ENCODE results near the gene COL1A1.

The COL1A1 gene

DNA sequence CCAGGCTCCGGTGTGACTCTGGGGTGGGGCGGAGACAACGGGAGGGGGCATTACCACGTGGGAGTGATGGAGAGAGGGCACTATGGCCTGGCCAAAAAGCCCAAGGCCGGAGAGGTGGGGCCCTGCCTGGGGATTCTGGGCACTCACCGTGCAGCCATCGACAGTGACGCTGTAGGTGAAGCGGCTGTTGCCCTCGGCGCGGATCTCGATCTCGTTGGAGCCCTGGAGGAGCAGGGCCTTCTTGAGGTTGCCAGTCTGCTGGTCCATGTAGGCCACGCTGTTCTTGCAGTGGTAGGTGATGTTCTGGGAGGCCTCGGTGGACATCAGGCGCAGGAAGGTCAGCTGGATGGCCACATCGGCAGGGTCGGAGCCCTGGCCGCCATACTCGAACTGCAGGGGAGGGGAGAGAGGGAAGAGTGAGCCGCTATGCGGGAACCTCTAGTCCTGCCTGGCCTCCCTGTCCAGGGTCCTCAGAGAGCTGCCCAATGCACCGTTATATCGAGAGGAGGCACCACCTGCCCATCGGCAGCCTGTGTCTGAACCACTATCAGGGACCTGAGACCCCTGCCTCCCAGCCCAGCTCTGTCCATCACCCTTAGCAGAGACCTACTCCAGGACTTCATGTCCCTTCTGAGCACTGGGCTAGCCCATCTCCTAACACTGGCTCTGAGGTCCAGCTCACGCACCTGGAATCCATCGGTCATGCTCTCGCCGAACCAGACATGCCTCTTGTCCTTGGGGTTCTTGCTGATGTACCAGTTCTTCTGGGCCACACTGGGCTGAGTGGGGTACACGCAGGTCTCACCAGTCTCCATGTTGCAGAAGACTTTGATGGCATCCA, 15.6 kb downstream of the COL1A1 start:
- DNase-seq: no peak

DNA sequence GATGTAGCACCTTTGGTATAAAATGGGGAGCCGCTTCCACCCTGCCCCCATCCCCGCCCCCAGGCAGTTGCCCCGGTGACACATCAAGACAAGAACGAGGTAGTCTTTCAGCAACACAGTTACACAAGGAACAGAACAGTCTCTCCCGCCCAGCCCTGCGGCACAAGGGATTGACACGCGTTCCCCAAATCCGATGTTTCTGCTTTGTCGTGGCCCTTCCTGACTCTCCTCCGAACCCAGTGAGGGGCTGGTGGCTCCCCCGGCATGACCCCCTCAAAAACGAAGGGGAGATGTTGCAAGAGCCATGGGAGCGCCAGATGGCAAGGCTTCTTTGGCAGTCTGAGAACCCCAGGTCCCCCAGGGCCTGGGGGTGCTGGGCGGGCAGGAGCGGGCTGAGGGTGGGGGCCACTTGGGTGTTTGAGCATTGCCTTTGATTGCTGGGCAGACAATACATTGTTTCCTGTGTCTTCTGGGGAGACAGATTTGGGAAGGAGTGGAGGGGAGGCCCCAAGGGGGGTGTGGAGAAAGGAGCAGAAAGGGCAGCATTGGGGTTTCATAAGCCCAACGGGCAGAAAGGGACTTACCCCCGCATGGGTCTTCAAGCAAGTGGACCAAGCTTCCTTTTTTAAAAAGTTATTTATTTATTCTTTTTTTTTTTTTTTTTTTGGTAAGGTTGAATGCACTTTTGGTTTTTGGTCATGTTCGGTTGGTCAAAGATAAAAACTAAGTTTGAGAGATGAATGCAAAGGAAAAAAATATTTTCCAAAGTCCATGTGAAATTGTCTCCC, 16.6 kb downstream of the COL1A1 start:
- peak; percentile 50 for DNase-seq

DNA sequence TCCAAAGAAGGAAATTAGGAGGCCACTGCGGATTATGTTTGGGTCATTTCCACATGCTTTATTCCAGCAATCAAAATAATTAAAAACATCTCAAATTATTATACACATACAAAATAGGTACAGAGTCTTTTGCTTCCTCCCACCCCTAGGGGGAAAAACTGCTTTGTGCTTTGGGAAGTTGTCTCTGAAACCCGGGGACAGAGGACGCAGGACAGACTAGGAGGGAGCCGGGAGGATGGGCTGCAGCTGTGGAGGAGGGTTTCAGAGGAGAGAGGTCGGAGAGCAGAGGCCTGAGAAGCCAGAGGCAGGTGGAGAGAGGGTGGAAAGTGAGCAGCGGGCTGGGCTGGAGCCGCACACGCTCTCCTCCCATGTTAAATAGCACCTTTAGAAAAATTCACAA, 17.4 kb downstream of the COL1A1 start:
- peak; percentile 20 for DNase-seq

DNA sequence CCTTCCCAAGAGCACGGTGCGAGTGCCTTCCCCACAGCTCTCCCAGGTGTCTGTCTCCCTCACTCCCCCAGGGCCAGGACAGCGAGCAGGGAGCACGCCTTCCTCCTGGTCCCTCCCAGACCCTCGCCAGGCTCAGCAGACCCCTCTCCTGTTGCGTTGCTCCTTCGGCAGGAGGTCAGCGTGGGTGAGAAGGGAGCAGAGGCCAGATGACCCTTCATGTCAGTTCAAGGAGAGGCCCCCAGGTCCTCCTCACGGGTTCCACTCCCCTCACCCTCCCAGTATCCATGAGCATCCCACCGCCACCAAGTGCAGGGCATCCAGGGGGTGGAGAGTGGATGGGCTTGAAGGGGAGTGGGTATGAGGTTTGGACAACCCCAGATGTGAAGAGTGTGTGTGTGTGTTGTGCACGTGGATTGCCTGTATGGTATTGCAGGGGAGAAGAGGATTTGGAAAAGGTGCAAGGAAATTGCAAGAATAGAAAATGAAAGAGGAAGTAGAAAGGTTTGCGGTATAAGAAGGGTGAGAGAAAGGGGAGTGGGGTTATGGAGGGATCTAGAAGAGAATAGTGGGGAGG, 17.9 kb downstream of the COL1A1 start:
- no peak for DNase-seq

DNA sequence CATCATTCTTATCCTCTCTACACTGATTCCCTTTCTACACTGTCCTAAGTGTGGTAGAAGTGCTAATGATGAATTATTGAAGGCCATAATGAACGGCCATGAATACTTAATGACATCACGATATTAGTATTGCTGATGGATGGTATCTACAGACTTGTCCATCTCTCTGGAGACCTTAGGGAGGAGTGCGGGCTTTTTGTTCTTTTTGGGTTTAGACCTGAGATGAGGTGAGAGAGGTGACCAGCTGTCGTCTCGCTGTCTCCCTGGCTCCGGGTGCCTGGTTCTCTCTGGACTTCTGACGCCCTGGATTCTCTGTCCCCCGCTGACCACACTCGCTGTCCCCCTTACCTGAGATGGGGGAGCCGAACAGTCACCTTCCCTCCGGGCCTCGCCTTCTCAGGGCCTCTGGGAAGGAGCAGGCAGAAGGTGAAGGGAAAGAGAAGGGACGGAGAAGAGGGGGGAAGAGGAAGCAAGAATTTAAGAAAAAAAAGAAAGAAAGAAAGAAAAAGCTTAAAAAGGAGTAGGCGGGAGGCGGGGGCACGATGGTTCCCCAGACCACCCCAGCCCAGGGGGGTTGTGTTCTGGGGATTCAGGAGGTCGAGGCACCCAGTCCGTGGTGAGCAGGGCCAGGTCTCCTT, 18.5 kb downstream of the COL1A1 start:
- no peak for DNase-seq

DNA sequence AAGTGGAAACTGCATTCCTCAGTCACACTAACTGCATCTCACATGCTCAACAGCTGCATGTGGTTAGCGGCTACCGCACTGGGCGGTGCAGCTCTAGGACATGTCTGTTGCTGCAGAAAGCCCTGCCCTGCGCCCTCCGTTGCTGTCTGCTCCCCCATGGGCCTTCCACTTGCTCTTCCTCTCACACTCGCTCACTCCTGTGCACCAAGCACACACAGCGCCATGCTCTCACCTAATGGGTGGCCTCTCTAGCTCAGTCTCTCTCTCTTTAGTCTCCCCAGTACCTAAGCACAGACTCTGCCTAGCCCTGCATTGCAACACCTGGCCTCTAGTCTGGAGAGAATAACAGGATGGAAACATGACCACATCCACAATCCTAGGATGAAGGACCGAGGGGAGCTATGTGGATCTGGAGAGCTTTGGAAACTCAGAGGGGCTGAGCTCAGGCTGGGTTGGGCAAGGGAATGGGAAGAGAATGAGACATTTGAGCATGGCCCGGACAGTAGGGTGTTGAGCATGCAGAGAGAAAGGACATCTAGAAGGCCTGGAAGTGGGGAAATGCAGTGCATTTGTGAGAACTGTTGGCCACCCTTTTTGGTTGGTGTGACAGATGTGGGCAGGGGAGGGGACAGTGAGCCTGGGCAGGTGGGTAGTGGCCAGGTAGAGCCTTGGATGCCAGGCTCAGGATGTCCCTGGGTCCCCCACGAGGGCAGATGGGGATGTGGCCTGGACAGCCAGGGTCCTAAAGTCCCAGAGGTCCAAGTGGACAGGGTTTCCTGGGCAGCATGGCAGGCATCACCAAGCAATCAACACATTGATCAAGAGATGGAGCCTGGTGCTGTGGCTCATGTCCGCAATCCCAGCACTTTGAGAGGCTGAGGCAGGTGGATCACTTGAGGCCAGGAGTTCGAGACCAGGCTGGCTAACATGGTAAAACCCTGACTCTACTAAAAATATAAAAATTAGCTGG, 19.6 kb downstream of the COL1A1 start:
- no peak for DNase-seq

DNA sequence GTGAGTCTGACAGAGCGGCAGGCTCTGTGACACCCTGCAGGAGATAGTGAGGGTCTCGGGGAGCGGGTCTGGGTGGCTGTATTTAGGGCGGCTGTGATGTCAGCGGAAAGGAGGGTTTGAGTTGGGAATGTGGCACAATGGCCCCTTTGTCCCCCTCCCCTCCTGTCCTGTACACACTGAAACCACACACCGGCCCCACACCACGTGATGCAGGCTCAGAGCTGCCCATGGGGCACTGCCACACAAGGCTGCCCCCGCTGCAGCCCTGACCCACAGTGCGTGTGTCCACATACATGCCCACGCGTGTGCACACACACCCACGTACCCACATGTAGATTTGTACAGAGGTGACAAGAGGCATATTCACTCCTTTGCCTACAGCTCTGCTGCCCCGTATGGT, 20.3 kb downstream of the COL1A1 start:
- no peak for DNase-seq

DNA sequence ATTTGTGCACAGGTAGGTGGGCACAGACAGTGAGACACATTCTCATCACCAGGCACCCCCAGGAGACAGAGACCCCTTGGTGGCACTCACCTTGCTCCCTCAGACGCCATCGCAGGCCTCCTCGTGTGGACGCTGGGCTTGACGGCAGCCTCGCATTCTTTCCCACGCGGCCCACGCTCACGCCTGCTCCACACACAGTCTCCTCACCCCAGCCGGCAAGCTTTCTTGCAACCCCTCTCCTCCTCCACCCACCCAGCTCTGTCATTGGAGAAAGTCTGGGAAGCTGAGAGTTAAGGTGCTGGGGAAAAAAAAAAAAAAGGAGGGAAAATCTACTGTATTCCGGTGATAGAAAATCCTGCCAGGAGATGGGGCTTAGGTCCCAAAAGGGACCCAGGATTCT, 20.8 kb downstream of the COL1A1 start:
- DNase-seq: no peak

DNA sequence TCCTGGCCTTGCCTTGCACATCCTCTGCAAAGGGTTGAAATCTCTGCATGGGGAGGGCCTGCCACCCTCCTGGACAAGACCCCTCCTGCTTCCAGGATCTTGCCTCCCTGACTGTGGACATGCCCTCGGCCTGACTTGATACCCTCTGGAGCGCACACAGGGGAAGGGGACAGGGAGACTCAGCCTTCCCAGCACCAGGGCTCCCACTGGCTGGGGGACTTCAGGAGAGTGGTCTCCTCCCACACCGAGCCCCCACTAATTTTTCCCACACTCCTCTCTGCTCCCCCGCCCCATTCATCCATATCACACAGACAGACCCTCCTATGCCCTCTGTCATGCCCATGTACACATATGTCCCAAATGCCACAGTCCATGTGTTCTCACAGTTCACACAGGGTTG, 21.3 kb downstream of the COL1A1 start:
- DNase-seq: no peak

DNA sequence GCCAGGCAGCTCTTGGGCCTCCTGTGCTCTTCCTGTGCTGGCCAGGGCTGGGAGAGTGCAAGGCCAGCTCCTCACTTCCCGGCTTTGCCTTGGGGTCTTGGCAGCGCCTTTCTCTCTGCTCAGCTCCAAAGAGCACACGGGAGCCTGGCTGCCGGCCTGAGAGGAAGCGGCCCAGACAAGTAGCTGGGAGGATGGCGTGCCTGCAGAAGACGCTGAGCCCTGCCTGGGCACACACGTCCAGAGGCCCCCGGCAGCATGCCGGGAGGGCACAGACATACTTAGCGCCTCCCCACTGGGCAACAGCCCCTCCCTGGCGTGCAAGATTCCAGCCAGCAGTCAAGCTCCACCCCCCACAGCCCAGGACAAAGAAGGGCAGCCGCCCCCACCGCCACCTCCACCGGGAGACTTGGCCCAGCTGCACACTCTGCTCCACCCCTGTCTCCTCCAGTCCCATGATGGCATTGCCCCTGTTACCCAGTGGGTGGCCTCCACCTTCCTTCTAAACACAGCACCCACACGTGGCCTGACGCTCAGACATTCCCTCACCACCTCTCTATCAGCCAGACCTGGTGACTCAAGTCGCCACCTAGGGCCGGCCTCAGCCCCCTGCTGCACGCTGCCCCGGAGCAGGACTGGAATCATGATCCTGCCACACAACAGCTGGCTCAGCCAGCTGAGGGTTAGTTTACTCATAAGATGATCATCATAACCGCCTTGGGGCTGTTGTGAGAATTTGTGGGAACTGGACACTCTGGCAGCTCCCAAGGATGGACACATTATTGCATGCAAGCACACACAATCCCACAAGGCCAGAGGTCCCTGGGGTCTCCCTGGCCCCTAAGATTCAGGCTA, 23.2 kb downstream of the COL1A1 start:
- DNase-seq: peak; percentile 22

DNA sequence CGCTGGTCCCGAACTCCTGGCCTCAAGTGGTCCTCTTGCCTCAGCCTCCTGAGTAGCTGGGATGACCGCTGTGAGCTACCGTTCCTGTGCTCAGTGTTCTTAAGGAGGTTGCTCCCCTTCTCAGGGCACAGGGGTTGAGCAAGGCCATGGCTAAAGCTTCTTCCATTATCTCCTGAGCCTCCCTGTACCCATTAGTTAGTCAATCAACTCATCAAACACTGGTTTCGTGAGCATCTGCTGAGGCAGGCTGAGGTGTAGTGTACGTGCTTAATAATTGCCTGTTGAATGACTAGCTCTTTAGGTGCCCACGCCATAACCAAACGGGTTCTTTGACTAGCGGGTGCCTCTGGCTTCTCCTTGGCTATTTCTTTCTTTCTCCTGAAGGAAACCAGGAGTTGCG, 24.0 kb downstream of the COL1A1 start:
- no peak for DNase-seq

DNA sequence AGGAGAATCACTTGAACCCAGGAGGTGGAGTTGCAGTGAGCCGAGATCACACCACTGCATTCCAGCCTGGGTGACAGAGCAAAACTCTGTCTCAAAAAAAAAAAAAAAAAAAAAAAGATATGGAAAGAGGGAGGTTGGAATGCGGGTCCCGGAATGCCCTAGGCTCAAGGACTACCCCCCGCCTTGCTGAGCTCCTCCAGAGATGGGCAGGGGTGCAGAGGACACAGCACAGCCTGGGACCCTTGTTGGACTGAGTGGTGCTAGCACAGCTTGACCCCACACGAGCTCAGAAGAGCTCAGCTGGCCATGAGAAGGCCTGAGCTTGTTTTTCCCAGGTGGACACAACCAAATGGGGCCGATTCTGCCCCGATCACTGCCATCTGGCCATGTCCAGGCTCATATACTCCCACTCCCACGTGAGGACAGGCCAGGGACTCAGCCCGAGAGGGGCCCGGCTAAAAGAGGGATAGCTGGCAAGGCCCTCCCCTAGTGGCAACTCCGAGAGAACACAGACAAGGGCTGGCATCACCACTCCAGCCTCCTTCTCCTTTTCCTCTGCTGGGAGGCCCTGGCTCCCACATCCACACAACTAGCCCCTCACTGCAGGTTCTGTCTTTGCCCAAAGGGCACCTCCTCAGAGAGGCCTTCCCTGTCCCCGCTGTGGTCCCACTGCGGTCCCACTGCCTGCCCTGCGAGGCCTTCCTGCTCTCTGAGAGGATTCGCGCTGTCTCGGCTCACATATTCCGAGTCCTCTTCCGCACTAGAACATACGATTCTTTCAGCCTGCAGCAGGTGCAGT, 24.7 kb downstream of the COL1A1 start:
- DNase-seq: no peak

DNA sequence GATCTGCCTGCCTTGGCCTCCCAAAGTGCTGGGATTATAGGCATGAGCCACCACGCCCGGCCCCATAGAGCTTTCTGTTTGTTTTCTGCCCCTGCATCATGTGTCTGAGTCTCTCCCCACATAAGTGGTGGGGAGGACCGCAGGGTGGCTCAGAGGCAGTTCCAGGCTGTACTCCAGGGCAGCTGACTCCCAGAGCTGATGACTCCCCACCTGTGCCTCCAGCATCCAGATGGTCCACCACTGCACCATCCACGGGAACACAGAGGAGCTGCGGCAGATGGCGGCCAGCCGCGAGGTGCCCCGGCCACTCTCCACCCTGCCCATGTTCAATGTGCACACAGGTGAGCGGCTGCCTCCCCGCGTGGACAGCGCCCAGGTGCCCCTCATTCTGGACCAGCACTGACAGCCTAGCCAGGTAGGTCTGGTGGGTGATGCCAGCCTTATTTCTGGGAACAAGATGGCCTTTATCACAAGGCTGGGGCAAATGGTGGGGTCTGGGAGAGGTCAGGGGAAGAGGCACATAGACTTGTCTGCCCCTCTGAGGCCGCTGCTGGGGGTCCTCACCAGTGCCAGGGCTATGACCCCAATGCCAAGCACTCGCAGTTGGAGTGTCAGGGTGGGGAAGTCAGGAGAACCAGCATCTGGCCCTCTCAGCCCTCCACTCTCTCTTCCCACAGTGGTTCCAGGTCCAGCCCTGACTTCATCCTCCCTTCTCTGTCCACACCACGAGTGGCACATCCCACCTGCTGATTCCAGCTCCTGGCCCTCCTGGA, 26.2 kb downstream of the COL1A1 start:
- DNase-seq: peak; percentile 59

DNA sequence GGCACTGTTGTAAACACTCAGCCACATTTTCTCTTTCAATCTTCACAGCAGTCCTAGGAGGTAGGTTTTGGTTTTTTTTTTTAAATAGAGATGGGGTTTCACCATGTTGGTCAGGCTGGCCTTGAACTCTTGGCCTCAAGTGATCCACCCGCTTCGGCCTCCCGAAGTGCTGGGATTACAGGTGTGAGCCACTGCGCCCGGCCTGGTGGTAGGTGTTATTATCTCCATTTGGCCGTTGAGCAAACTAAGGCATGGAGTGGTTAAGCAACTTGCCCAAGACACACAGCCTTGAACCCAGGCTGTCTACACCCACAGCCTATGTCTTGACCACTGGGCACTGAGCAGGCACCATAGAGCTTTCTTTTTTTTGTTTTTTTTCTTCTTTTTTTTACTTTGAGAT, 27.0 kb downstream of the COL1A1 start:
- DNase-seq: no peak

DNA sequence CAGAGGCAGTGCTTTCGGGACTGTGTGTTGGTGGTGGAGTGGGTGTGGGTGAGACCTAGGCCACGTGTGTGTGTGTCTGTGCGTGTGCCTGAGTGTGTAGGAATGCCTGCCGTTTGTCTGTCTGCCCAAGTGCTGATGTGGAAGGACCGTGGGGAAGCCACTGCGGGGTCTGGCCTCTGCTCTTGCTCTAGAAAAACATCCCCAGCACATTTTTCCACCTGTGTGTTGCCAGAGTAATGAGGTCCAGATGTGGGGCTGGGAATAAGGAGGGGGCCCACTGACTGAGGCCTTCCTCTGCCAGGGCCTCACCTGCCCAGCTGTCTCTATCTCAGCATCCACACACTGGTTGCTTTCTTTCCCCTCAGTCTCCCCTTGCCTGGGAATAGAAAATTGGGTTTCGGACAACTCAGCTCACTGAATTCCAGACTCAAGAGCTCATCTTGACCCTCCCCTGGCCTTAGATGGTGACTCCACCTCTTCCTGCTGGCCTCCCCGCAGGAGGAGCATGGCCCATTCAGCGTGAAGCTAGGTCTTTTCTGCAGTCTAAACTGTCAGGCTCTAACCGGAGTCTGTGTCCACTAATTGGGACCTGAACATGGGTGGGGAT, 28.0 kb downstream of the COL1A1 start:
- DNase-seq: no peak

DNA sequence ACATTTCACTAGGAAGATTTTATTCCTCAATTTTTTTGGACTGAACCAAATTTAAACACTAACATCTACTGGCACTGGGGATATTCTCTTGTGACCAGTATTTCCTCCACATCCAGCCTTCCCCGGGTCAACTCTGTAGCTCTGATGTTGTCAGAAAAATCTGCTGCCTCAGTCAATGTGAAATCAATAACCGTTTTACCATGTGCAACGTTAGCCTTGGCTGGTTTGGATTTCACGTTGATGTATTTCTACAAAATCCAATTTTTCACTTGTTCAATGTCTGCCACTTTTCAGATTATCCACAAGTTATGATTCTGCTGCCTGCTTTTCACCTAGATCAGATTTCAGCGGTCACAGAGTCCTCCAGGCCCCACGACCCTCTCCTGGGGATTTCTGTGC, 28.5 kb downstream of the COL1A1 start:
- DNase-seq: no peak

DNA sequence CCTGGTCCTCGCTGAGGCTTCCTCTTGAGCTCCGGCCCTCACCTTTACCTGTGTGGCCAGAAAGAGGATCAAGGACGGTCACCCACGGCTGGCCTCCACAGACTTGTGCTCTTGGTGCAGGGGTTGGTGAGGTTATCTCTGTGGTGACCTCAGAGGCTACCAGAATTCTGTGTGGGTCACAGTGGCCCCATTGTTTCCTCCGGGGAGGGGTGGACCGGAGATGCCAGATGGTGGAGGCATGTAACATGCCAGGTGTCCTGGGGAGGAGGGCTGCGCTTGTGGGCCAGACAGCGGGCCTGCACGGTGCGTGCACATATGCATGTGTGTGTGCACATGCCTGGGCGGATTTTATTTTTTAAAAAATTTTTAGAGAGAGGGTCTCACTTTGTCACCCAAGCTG, 29.3 kb downstream of the COL1A1 start:
- DNase-seq: no peak

DNA sequence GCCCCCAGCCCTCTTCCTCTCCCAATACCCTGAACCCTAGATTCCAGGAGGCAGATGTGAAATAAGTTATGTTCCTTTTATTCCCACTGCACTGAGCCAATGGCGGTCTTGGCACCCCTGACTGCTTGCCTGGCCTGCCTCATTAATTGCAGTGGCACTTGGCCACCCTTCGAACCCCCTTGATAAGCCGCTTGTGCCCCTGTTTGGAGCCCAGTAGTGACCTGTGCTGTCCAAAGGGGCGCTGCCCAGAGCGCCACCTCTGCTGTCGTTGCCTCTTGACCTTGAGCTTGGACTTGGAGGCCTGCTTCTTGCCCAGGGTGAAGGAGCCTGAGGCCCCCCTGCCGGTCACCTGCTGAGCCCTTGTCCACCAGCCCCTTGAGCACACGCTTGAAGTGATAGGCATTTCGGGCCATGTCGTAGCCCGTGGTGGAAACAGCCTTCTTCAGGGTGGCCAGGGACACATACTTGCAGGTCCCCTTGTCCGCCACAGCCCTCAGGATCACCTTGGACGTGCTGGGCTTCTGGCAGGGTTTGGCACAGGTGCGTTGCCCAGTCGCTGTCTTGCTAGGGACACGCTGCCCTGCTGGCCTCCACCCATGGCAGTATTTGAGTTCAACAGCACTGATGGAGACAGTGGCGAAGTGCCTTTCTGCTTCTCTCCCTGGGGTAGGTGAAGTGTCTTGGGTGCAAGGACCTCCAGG, 29.9 kb downstream of the COL1A1 start:
- no peak for DNase-seq

Measured in NCI-H2171 (cell line).